A673 (cell line): ENCODE data around the gene NADK2.

Experiments
- CTCF ChIP-seq: fragments of 300-800, 200-600 bp; sonication (generic); conservative IDR thresholded peaks from 2 replicates; pipeline ENCODE4 v1.5.1; 2017; ENCODE audit warnings: low read depth, mild to moderate bottlenecking, antibody characterized with exemption, low read length, moderate library complexity, mixed read lengths
- EZH2 ChIP-seq: fragments of 200-600 bp; sonication (generic); IDR thresholded peaks from 2 replicates; pipeline ENCODE4 v1.6.1; 2017; ENCODE audit warnings: borderline replicate concordance, low read depth, mild to moderate bottlenecking, mixed read lengths, antibody characterized with exemption, low read length; ENCODE audit not compliant: poor library complexity, severe bottlenecking

- no peak for TF ChIP-seq CTCF
- no peak for TF ChIP-seq EZH2
Observed at GRCh38 chr5:36246036-36246800, 4.5 kb upstream of the NADK2 start.
